Head of caudate nucleus (tissue), 42 donors: ENCODE measurements around the gene RAB14.

Source experiments
- DNase-seq, 42 donors: peaks; one replicate each; pipeline versions ENCODE4 v3.0.0 to v3.0.0-alpha.2; 2020 to 2021; ENCODE audit warnings: mixed read lengths in 7 of 42
- intact Hi-C: fragments of 100-400 bp; cut with DNase I; formaldehyde crosslinking; loops from one replicate; pipeline ENCODE4 v1.15.0; 2022

Gene RAB14

GRCh38 chr9:121173501-121173900, 28.2 kb downstream of the RAB14 start:
- no peak for DNase-seq
- intact Hi-C loops, result no loop called here

GRCh38 chr9:121172726-121173487, 28.8 kb downstream of the RAB14 start:
- intact Hi-C loops, result no loop called here
- DNase-seq, result no peak

GRCh38 chr9:121171236-121171635, 30.4 kb downstream of the RAB14 start:
- DNase-seq, result no peak
- intact Hi-C loops, result no loop called here

GRCh38 chr9:121169094-121169601, 32.5 kb downstream of the RAB14 start:
- DNase-seq, result no peak
- intact Hi-C loops, result no loop called here

GRCh38 chr9:121168052-121168451, 33.6 kb downstream of the RAB14 start:
- intact Hi-C loops, result no loop called here
- DNase-seq, result no peak

GRCh38 chr9:121160025-121160424, 41.6 kb downstream of the RAB14 start:
- intact Hi-C loops, result no loop called here
- no peak for DNase-seq

GRCh38 chr9:121157939-121158338, 43.7 kb downstream of the RAB14 start:
- intact Hi-C loops, result no loop called here
- no peak for DNase-seq

- no peak for DNase-seq
- intact Hi-C loops, result no loop called here
Observed at GRCh38 chr9:121156263-121156731, 45.4 kb downstream of the RAB14 start.

GRCh38 chr9:121154782-121155181, 46.9 kb downstream of the RAB14 start:
- intact Hi-C loops, result no loop called here
- DNase-seq, result no peak

GRCh38 chr9:121153642-121154041, 48.0 kb downstream of the RAB14 start:
- no peak for DNase-seq
- intact Hi-C loops, result no loop called here

- DNase-seq, result no peak
- intact Hi-C loops, result no loop called here
Observed at GRCh38 chr9:121150188-121150587, 51.5 kb downstream of the RAB14 start.

- intact Hi-C loops, result no loop called here
- no peak for DNase-seq
Observed at GRCh38 chr9:121144482-121144881, 57.2 kb downstream of the RAB14 start.

- intact Hi-C loops, result no loop called here
- no peak for DNase-seq
Observed at GRCh38 chr9:121143771-121144170, 57.9 kb downstream of the RAB14 start.

- intact Hi-C loops, result no loop called here
- no peak for DNase-seq
Observed at GRCh38 chr9:121141706-121142105, 60.0 kb downstream of the RAB14 start.

- DNase-seq, result no peak
- intact Hi-C loops, result no loop called here
Observed at GRCh38 chr9:121141306-121141705, 60.4 kb downstream of the RAB14 start.

- DNase-seq, result no peak
- intact Hi-C loops, result no loop called here
Observed at GRCh38 chr9:121140162-121140561, 61.5 kb downstream of the RAB14 start.

GRCh38 chr9:121138973-121139372, 62.7 kb downstream of the RAB14 start:
- intact Hi-C loops, result no loop called here

GRCh38 chr9:121138561-121138960, 63.1 kb downstream of the RAB14 start:
- intact Hi-C loops, result no loop called here
- DNase-seq, result no peak

More at GRCh38 chr9:121138973-121139372, 62.7 kb downstream of the RAB14 start:
- no peak for DNase-seq

- DNase-seq, result no peak
- intact Hi-C loops, result no loop called here
Observed at GRCh38 chr9:121135642-121136041, 66.0 kb downstream of the RAB14 start.

- no peak for DNase-seq
- intact Hi-C loops, result no loop called here
Observed at GRCh38 chr9:121133104-121133816, 68.4 kb downstream of the RAB14 start.
